Lower lobe of right lung (tissue), 2 donors: ENCODE results near the gene WASF2. TPM values are rescaled to one million over a fixed set of nuclear protein-coding genes. Genes with fewer than 3 reads are reported as not detected.
"Not testable (repeated sequence)": the region's sequence is repeated elsewhere in the genome, so short reads cannot be mapped to it uniquely, and the experiment has no call there.

ENCODE experiments used
- ATAC-seq, 2 donors: fragments of 200-7000 bp; cut with Tn5 transposase; one replicate each; pipeline ENCODE4 v1.9.1; 2020 to 2022; ENCODE audit warnings: mild to moderate bottlenecking in 2 of 2, moderate library complexity in 2 of 2
- DNase-seq: peaks from one replicate; pipeline ENCODE4 v3.0.0-alpha.2; 2020
- H3K27ac ChIP-seq: fragments of 200-600 bp; one replicate; pipeline ENCODE4 v1.8.0; 2022
- H3K27me3 ChIP-seq: fragments of 200-600 bp; one replicate; pipeline ENCODE4 v1.8.0; 2022; ENCODE audit warnings: low read depth
- H3K36me3 ChIP-seq: fragments of 200-600 bp; one replicate; pipeline ENCODE4 v1.8.0; 2022; ENCODE audit warnings: mild to moderate bottlenecking
- H3K4me1 ChIP-seq: fragments of 200-600 bp; one replicate; pipeline ENCODE4 v1.8.0; 2022
- H3K4me3 ChIP-seq: fragments of 200-600 bp; one replicate; pipeline ENCODE4 v1.8.0; 2022; ENCODE audit warnings: mild to moderate bottlenecking
- H3K9me3 ChIP-seq: fragments of 200-600 bp; one replicate; pipeline ENCODE4 v1.8.0; 2022
- intact Hi-C: fragments of 100-400 bp; cut with DNase I; formaldehyde crosslinking; loops from one replicate; pipeline ENCODE4 v1.11.0; 2022
- total RNA-seq: library from RNA; stranded (reverse); fragmentation: NEBNext Ultra II Directional; extraction: Animal tissue kit (Norgen Biotek cat#: 25700); gene quantifications from one replicate; pipeline ENCODE4 v1.2.1, GENCODE V29; 2021
- TF ChIP-seq, protein P1 (sequence below): fragments of 200-600 bp; IDR thresholded peaks from one replicate; pipeline ENCODE4 v1.8.0; 2022; ENCODE audit warnings: antibody characterized with exemption, mild to moderate bottlenecking
- donor health status: DM: no; HTN: yes; CAD: no; lungs with severe emphysema.

Gene WASF2
- total RNA-seq, 1 donor from 2014 or later: 159 TPM

DNA sequence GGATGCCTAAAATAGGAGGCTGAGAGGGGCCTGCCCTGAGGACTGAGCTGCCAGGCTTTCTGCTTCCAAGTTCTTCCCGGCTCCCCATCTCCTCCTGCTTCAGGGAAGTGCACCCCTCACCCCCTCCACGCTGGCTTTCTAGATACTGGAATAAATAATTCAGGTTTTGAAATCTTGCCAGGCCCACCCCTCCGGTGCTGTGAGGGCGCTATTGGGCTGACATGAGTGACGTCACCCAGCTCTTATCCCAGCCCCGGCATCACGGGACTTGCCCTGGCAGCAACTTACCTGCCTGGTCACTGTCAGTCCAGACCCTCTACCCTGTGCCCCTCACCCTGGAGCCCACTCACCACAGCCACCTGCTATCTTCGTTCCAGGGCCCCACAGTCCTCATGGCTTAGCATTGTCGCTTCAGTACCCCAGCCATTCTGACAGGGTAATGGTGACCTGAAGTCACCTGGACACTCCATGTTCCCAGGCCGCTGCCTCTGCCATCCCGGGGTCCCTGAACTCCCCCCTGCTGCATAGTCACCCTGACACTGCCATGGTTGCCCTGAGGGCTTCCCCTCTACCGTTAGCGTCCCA, 98.4 kb downstream of the WASF2 start:
- Histone ChIP-seq H3K27me3 (no peaks in the 10 kb centered on the region), H3K27ac (peak overlapping the region; percentile 39), H3K4me3 (peak overlapping the region; percentile 52), H3K9me3 (no peaks in the 10 kb centered on the region), H3K36me3 (no peaks in the 10 kb centered on the region), H3K4me1 (peaks cover 28% of the 10 kb centered on the region)
- DNase-seq: no peak
- intact Hi-C loops: loop anchor here (10.0 kb wide), 1 partner anchor 87 kb away; no protein-coding TSS in a partner anchor
- TF ChIP-seq, protein P1, sequence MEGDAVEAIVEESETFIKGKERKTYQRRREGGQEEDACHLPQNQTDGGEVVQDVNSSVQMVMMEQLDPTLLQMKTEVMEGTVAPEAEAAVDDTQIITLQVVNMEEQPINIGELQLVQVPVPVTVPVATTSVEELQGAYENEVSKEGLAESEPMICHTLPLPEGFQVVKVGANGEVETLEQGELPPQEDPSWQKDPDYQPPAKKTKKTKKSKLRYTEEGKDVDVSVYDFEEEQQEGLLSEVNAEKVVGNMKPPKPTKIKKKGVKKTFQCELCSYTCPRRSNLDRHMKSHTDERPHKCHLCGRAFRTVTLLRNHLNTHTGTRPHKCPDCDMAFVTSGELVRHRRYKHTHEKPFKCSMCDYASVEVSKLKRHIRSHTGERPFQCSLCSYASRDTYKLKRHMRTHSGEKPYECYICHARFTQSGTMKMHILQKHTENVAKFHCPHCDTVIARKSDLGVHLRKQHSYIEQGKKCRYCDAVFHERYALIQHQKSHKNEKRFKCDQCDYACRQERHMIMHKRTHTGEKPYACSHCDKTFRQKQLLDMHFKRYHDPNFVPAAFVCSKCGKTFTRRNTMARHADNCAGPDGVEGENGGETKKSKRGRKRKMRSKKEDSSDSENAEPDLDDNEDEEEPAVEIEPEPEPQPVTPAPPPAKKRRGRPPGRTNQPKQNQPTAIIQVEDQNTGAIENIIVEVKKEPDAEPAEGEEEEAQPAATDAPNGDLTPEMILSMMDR: no peak
- ATAC-seq: peak; percentile 16 to 51

DNA sequence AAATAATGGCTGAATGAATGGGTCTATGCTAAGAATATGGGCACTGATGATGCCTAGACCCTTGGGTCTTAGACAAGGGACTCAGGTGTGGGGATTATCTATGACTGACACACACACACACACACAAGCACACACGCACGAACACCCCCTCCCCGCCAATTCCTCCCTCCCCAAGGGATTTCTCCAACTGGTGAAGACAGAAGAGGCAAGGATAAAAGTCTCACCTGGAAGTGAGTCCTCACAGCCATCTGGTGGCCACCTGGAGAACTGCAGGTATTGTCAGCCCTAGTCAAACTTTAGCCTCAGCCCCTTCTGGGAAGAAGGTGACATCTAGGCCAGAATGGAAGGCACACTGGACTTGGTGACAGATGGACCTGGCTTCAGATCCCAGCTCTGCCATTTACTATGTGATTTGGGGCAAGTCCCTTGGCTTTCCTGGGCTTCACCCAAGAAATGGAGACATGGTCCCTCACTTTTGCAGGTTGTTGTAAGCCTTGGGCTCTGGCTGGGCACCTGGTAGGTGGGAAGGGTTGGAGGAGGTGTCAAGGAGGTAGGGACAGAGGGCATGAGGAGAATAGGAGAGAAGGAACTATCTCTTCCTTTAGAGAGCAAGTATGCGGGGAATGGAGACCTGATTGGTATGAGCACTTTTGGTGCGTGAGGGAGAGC, 101.5 kb downstream of the WASF2 start:
- intact Hi-C loops: no loop called here
- TF ChIP-seq, protein P1: peak; percentile 83
- H3K4me3 ChIP-seq: no peak overlapping the region
- peaks cover 28% of the 10 kb centered on the region for H3K4me1 ChIP-seq
- no peak overlapping the region for H3K27ac ChIP-seq
- no peaks in the 10 kb centered on the region for H3K36me3 ChIP-seq
- no peaks in the 10 kb centered on the region for H3K9me3 ChIP-seq
- ATAC-seq (peak; percentile 45 to 47), DNase-seq (peak; percentile 81)
- H3K27me3 ChIP-seq: no peaks in the 10 kb centered on the region

DNA sequence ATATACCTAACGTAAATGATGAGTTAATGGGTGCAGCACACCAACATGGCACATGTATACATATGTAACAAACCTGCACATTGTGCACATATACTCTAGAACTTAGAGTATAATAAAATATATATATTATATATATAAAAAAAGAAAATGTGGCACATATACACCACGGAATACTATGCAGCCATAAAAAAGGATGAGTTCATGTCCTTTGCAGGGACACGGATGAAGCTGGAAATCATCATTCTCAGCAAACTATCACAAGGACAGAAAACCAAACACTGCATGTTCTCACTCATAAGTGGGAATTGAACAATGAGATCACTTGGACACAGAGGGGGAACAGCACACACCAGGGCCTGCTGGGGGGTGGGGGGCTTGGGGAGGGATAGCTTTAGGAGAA, 105.2 kb downstream of the WASF2 start:
- H3K36me3 ChIP-seq, H3K27ac ChIP-seq, H3K27me3 ChIP-seq, intact Hi-C loops, H3K9me3 ChIP-seq, DNase-seq, H3K4me3 ChIP-seq, ATAC-seq: not testable (repeated sequence)
- H3K4me1 ChIP-seq: peaks cover 17% of the 10 kb centered on the region

DNA sequence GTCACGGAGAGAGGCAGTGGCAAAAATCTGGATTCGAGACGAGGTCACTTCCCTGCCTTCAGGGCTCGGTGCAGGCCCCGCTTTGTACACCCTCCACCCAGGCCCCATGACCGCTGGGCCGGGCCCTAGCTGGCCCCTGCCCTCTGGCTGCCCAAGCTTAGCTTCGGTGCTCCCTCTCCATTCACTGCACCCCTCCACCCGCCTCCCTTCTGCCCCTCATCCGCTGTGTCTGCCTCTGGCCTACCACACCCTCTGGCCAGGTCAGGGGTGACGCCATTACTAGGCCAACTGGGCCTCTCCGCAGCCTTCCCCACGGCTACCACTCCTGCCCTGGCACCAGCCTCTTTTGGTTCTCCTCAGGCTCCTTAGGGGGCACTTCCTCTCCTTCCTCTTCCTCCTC, 106.3 kb downstream of the WASF2 start:
- TF ChIP-seq, protein P1: no peak
- Histone ChIP-seq H3K36me3 (no peaks in the 10 kb centered on the region), H3K9me3 (no peaks in the 10 kb centered on the region), H3K4me3 (no peak overlapping the region), H3K4me1 (peaks cover 17% of the 10 kb centered on the region), H3K27me3 (no peaks in the 10 kb centered on the region), H3K27ac (no peak overlapping the region)
- DNase-seq (no peak), ATAC-seq (no peak)
- intact Hi-C loops: no loop called here

DNA sequence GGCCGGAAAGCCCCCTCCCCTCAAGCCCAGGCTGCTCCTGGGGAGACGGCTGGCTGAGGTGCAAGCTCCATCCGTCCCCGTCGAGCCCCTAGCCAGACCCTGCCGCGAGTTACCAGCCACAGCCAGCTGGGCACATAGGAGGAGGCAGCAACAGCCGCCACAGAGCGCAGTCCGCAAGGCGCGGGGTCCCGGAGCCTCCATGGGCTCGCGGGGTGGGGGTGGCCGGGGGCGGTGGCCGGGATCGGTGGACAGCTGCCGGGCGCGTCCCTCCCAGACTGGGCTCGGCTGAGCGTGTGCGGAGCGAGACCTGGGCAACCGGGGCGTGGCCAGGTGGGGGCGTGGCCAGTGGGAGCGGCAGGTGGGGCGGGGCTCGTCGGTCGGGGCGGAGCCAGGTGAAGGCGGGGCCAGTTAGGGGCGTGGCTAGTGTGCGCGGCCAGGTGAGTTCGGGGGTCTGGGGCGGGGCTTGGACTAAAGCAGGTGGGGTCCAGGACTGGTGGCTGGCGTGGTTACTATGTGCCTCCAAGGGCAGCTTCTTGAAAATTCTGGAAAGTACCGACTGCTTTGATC, 106.8 kb downstream of the WASF2 start, which contains the start of gene CD164L2:
Gene CD164L2, minus strand, starts transcription at position 295 of the 567 bp plus-strand sequence. Its CDS starts 94 bp downstream, at position 201.
- ATAC-seq: peak; percentile 89 to 93

More for the DNA sequence above, 106.8 kb downstream of the WASF2 start, which contains the start of gene CD164L2:
- peak; percentile 84 for DNase-seq
- H3K9me3 ChIP-seq: no peaks in the 10 kb centered on the region
- H3K27me3 ChIP-seq: no peaks in the 10 kb centered on the region
- intact Hi-C loops: no loop called here
- no peaks in the 10 kb centered on the region for H3K36me3 ChIP-seq
- no peak within 1 kb of the TSS for H3K27ac ChIP-seq
- peak within 1 kb of the TSS; percentile 33 for H3K4me3 ChIP-seq
- peaks cover 17% of the 10 kb centered on the region for H3K4me1 ChIP-seq
- TF ChIP-seq, protein P1: no peak
